CD14-positive monocyte (primary cell): ENCODE data around the gene ZNF491. TPM values are rescaled to one million over a fixed set of nuclear protein-coding genes. Genes with fewer than 3 reads are reported as not detected.
"Not testable (repeated sequence)": the region's sequence is repeated elsewhere in the genome, so short reads cannot be mapped to it uniquely, and the experiment has no call there.

Experiments
- DNase-seq, 3 donors: peaks; one replicate each; pipeline ENCODE4 v3.0.0-alpha.2; 2011 to 2022
- H2AFZ ChIP-seq: 2 replicates; pipeline ENCODE4 v1.6.0; 2012; ENCODE audit warnings: mild to moderate bottlenecking, low read depth, low read length, inconsistent platforms; ENCODE audit not compliant: insufficient read depth, poor library complexity, severe bottlenecking
- H3K27ac ChIP-seq, 2 donors: 1 replicate in 1 of 2; 2 replicates in 1 of 2; pipeline ENCODE4 v1.5.1; 2012 to 2013; ENCODE audit warnings: low read length in 2 of 2, control low read depth in 1 of 2, inconsistent platforms in 1 of 2, low read depth in 1 of 2, mild to moderate bottlenecking in 1 of 2
- H3K27me3 ChIP-seq, 2 donors: one replicate each; pipeline versions ENCODE4 v1.6.0 to v1.6.1; 2011 to 2013; ENCODE audit warnings: low read length in 2 of 2; ENCODE audit not compliant: control insufficient read depth in 2 of 2, insufficient read depth in 2 of 2
- H3K36me3 ChIP-seq, 2 donors: replicated peaks in 1 of 2; 1 replicate in 1 of 2; 2 replicates in 1 of 2; pipeline versions ENCODE4 v1.5.1 to v1.6.1; 2012 to 2013; ENCODE audit warnings: low read length in 2 of 2, control low read depth in 1 of 2, inconsistent platforms in 1 of 2, mild to moderate bottlenecking in 1 of 2; ENCODE audit not compliant: insufficient read depth in 2 of 2, control insufficient read depth in 1 of 2
- H3K4me1 ChIP-seq, 2 donors: 1 replicate in 1 of 2; 2 replicates in 1 of 2; pipeline versions ENCODE4 v1.5.1 to v1.6.1; 2012 to 2013; ENCODE audit warnings: low read length in 2 of 2, control low read depth in 1 of 2, inconsistent platforms in 1 of 2, mild to moderate bottlenecking in 1 of 2, moderate library complexity in 1 of 2; ENCODE audit not compliant: insufficient read depth in 2 of 2, control insufficient read depth in 1 of 2
- H3K4me2 ChIP-seq: replicated peaks from 2 replicates; pipeline ENCODE3; 2012; ENCODE audit warnings: low read length, moderate library complexity, mild to moderate bottlenecking; ENCODE audit not compliant: poor library complexity, severe bottlenecking; ENCODE audit errors: extremely low read depth
- H3K4me3 ChIP-seq, 3 experiments: fragments of 200-600 bp in 1 of 3; sonication (generic) in 1 of 3; replicated peaks in 1 of 3; 1 replicate in 2 of 3; 2 replicates in 1 of 3; pipeline ENCODE4 v1.5.1; 2011 to 2013; ENCODE audit warnings: low read length in 3 of 3, mild to moderate bottlenecking in 3 of 3, control low read depth in 2 of 3, low read depth in 2 of 3, inconsistent platforms in 1 of 3, moderate library complexity in 1 of 3
- H3K79me2 ChIP-seq: 2 replicates; pipeline ENCODE4 v1.6.0; 2012; ENCODE audit warnings: mild to moderate bottlenecking, control low read depth, inconsistent platforms, low read length, moderate library complexity; ENCODE audit not compliant: insufficient read depth
- H3K9ac ChIP-seq: 2 replicates; pipeline ENCODE4 v1.6.0; 2017; ENCODE audit warnings: low read length, mild to moderate bottlenecking; ENCODE audit not compliant: insufficient read depth, poor library complexity, severe bottlenecking
- H3K9me3 ChIP-seq, 2 donors: replicated peaks in 1 of 2; 1 replicate in 1 of 2; 2 replicates in 1 of 2; pipeline versions ENCODE4 v1.5.1 to v1.6.1; 2012 to 2013; ENCODE audit warnings: low read length in 2 of 2, control low read depth in 1 of 2; ENCODE audit not compliant: control insufficient read depth in 1 of 2, insufficient read depth in 1 of 2
- H4K20me1 ChIP-seq: 2 replicates; pipeline ENCODE4 v1.6.0; 2012; ENCODE audit warnings: mild to moderate bottlenecking, low read length, control low read depth, moderate library complexity; ENCODE audit not compliant: insufficient read depth
- H3K27ac Mint-ChIP-seq, 7 donors: one replicate each; pipeline ENCODE4 v1.8.0; 2020; ENCODE audit warnings: mild to moderate bottlenecking in 7 of 7, mixed read lengths in 7 of 7, moderate library complexity in 6 of 7, inconsistent platforms in 2 of 7
- H3K27me3 Mint-ChIP-seq, 3 donors: one replicate each; pipeline ENCODE4 v1.8.0; 2021 to 2022; ENCODE audit warnings: low read depth in 3 of 3, mild to moderate bottlenecking in 3 of 3, mixed read lengths in 3 of 3, moderate library complexity in 3 of 3, inconsistent platforms in 1 of 3
- H3K36me3 Mint-ChIP-seq, 2 donors: one replicate each; pipeline ENCODE4 v1.8.0; 2020; ENCODE audit warnings: mixed read lengths in 2 of 2, inconsistent platforms in 1 of 2, mild to moderate bottlenecking in 1 of 2
- H3K4me1 Mint-ChIP-seq: one replicate; pipeline ENCODE4 v1.8.0; 2020; ENCODE audit warnings: mild to moderate bottlenecking, mixed read lengths
- H3K4me3 Mint-ChIP-seq, 2 donors: one replicate each; pipeline ENCODE4 v1.8.0; 2020; ENCODE audit warnings: mild to moderate bottlenecking in 2 of 2, mixed read lengths in 2 of 2, moderate library complexity in 1 of 2
- H3K9me3 Mint-ChIP-seq, 7 donors: one replicate each; pipeline ENCODE4 v1.8.0; 2020 to 2022; ENCODE audit warnings: mixed read lengths in 7 of 7, mild to moderate bottlenecking in 6 of 7, moderate library complexity in 6 of 7, inconsistent platforms in 2 of 7
- CTCF ChIP-seq: fragments of 200-600 bp; IDR thresholded peaks from one replicate; pipeline ENCODE4 v1.8.0; 2022; ENCODE audit warnings: antibody characterized with exemption, mild to moderate bottlenecking
- WGBS: methylation state at CpG from one replicate; pipeline ENCODE4 v1.1.5; 2013; ENCODE audit warnings: missing lambda C conversion rate; ENCODE audit not compliant: insufficient coverage; 5-methylcytosine and 5-hydroxymethylcytosine counted together
- intact Hi-C, 2 donors: fragments of 100-400 bp; cut with micrococcal nuclease; formaldehyde crosslinking; loops; one replicate each; pipeline versions ENCODE4 v1.15.0 to v1.15.1; 2023
- polyA plus RNA-seq, 3 donors: library from polyadenylated mRNA; depleted of rRNA in 1 of 3; unstranded in 2 of 3; stranded (reverse) in 1 of 3; fragments of 300-500 nt in 2 of 3; fragments of >200 nt in 1 of 3; fragmentation: Illumina TruSeq in 2 of 3; gene quantifications; 1 replicate in 2 of 3; 2 replicates in 1 of 3; pipeline ENCODE4 v1.2.3, GENCODE V29; 2012 to 2021

Gene ZNF491
- polyA plus RNA-seq, 3 donors: 0.27 to 0.92 TPM; not detected in 1

DNA sequence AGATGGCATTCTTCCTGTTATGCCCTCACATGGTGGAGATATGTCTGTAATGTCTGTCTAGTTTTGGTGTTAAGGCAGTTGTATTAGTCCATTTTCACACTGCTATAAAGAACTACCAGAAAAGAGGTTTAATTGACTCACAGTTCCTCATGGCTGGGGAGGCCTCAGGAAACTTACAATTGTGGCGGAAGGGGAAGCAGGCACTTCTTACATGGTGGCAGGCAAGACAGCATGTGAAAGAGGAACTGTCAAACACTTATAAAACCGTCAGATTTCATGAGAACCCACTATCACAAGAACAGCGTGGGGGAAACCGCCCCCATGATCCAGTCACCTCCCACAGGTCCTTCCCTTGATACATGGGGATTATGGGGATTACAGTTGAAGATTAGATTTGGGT lies 28.3 kb upstream of the ZNF491 start:
- H3K27ac Mint-ChIP-seq: peak overlapping the region in 1 of 7 donors; percentile 33
- peaks cover 16 to 18% of the 10 kb centered on the region in 2 donors for H3K36me3 Mint-ChIP-seq
- peak overlapping the region in 1 of 3 experiments; percentile 5 for H3K4me3 ChIP-seq
- no peaks in the 10 kb centered on the region for H3K27me3 ChIP-seq
- H3K9me3 ChIP-seq: peaks cover 45 to 65% of the 10 kb centered on the region in 2 donors
- H3K4me2 ChIP-seq: no peak overlapping the region
- H4K20me1 ChIP-seq: no peaks in the 10 kb centered on the region
- H3K27ac ChIP-seq: no peak overlapping the region
- peaks cover 48% of the 10 kb centered on the region for H3K79me2 ChIP-seq
- no peak for DNase-seq
- no peak overlapping the region for H2AFZ ChIP-seq
- H3K4me1 Mint-ChIP-seq: peaks cover 22% of the 10 kb centered on the region
- intact Hi-C loops: no loop called here
- H3K9me3 Mint-ChIP-seq: peaks cover 45 to 77% (median 62%) of the 10 kb centered on the region in 7 donors
- no peak overlapping the region for H3K9ac ChIP-seq
- no CpG with 5 or more reads among the region's 4 CpGs for WGBS
- TF ChIP-seq CTCF: no peak
- H3K4me3 Mint-ChIP-seq: no peak overlapping the region
- H3K27me3 Mint-ChIP-seq: peaks cover 0 to 2% (median 1%) of the 10 kb centered on the region in 3 donors
- peaks cover 13 to 20% of the 10 kb centered on the region in 2 donors for H3K4me1 ChIP-seq
- peaks cover 0 to 12% of the 10 kb centered on the region in 2 donors for H3K36me3 ChIP-seq

DNA sequence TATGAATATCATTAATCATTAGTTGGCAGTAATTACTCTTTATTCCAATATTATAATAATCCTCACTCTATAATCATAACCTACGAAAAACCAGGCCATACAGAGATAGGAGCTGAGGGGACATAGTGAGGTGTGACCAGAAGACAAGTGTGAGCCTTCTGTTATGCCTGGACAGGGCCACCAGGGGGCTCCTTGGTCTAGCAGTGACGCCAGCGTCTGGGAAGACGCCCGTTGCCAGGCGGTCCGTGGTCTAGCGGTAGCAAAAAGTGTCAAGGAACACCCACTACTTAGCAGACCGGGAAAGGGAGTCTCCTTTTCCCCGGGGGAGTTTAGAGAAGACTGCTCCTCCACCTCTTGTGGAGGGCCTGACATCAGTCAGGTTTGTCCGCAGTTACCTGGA lies 26.8 kb upstream of the ZNF491 start:
- Histone ChIP-seq H3K4me1 (peaks cover 11 to 17% of the 10 kb centered on the region in 2 donors), H3K36me3 (peaks cover 0 to 21% of the 10 kb centered on the region in 2 donors), H3K79me2 (peaks cover 54% of the 10 kb centered on the region), H3K9me3 (peaks cover 55 to 81% of the 10 kb centered on the region in 2 donors)
- WGBS: 100% methylated on average over 2 of the region's 11 CpGs
- H3K27me3 ChIP-seq, H3K27ac Mint-ChIP-seq, H3K4me3 ChIP-seq, H3K27ac ChIP-seq, H3K27me3 Mint-ChIP-seq, H2AFZ ChIP-seq, H3K9ac ChIP-seq, H3K4me2 ChIP-seq, H4K20me1 ChIP-seq, H3K4me3 Mint-ChIP-seq, DNase-seq, intact Hi-C loops: not testable (repeated sequence)
- Mint-ChIP-seq H3K4me1 (peaks cover 20% of the 10 kb centered on the region), H3K36me3 (peaks cover 21 to 26% of the 10 kb centered on the region in 2 donors), H3K9me3 (peaks cover 40 to 86% (median 76%) of the 10 kb centered on the region in 7 donors)
- TF ChIP-seq CTCF: peak; percentile 30

DNA sequence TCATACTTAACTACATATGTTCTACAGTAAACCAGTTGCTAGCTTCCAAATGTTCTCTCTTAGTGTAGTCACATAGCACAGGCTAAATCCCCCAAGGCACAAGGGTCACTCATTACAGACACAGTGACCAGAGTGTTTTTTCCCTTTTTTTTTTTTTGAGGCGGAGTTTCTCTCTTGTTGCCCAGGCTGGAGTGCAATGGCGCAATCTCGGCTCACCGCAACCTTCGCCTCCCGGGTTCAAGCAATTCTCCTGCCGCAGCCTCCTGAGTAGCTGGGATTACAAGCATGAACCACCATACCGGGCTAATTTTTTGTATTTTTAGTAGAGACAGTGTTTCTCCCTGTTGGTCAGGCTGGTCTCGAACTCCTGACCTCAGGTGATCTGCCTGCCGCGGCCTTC lies 21.7 kb upstream of the ZNF491 start:
- Histone ChIP-seq H3K36me3 (peaks cover 44 to 60% of the 10 kb centered on the region in 2 donors), H3K4me3 (peak overlapping the region in 1 of 3 experiments; percentile 4), H3K9me3 (peaks cover 55 to 100% of the 10 kb centered on the region in 2 donors), H3K79me2 (peaks cover 19% of the 10 kb centered on the region)
- intact Hi-C loops, H3K4me1 Mint-ChIP-seq, DNase-seq, H3K4me1 ChIP-seq, H3K9ac ChIP-seq, H3K27ac Mint-ChIP-seq, H3K4me3 Mint-ChIP-seq, H3K27me3 ChIP-seq, H3K27ac ChIP-seq, H4K20me1 ChIP-seq, H3K27me3 Mint-ChIP-seq, H2AFZ ChIP-seq, H3K4me2 ChIP-seq: not testable (repeated sequence)
- Mint-ChIP-seq H3K9me3 (peaks cover 44 to 98% (median 95%) of the 10 kb centered on the region in 7 donors), H3K36me3 (peaks cover 53 to 67% of the 10 kb centered on the region in 2 donors)
- WGBS: 96% methylated on average over 4 of the region's 11 CpGs
